HL-60 (cell line): ENCODE results near the gene TRDMT1.

ENCODE experiments used
- DNase-seq, 2 experiments: peaks; one replicate each; pipeline ENCODE4 v3.0.0-alpha.2; 2010 to 2020; ENCODE audit warnings: low read depth in 1 of 2, low spot score in 1 of 2
- H3K27ac ChIP-seq: fragments of 250-450 bp; sonication (Bioruptor Pico); replicated peaks from 2 replicates; pipeline ENCODE4 v1.5.1; 2020; ENCODE audit warnings: mild to moderate bottlenecking, moderate library complexity
- H3K27me3 ChIP-seq: fragments of 250-450 bp; sonication (Bioruptor Pico); 2 replicates; pipeline ENCODE4 v1.5.1; 2021; ENCODE audit warnings: mild to moderate bottlenecking, moderate library complexity; ENCODE audit not compliant: insufficient read depth, poor library complexity, severe bottlenecking
- H3K4me3 ChIP-seq: replicated peaks from 2 replicates; pipeline ENCODE4 v1.5.1; 2011; ENCODE audit warnings: mild to moderate bottlenecking, control low read depth, low read length; ENCODE audit not compliant: insufficient read depth
- GABPA ChIP-seq: IDR thresholded peaks from 2 replicates; pipeline ENCODE4 v1.6.1; 2012; ENCODE audit warnings: low read depth
- POLR2AphosphoS5 ChIP-seq: IDR thresholded peaks from 2 replicates; pipeline ENCODE4 v1.6.1; 2012; ENCODE audit warnings: low read depth
- SPI1 ChIP-seq: IDR thresholded peaks from 2 replicates; pipeline ENCODE4 v1.6.1; 2012; ENCODE audit warnings: low read depth, mild to moderate bottlenecking, borderline replicate concordance
- TF ChIP-seq, protein P1 (sequence below): IDR thresholded peaks from one replicate; pipeline ENCODE4 v1.5.1; 2011; ENCODE audit warnings: low read length, control low read depth, inconsistent platforms; ENCODE audit not compliant: insufficient read depth
- TF ChIP-seq, protein P2 (sequence below): IDR thresholded peaks from 2 replicates; pipeline ENCODE4 v1.6.1; 2012; ENCODE audit warnings: low read depth; ENCODE audit not compliant: insufficient replicate concordance

TRDMT1 gene

DNA sequence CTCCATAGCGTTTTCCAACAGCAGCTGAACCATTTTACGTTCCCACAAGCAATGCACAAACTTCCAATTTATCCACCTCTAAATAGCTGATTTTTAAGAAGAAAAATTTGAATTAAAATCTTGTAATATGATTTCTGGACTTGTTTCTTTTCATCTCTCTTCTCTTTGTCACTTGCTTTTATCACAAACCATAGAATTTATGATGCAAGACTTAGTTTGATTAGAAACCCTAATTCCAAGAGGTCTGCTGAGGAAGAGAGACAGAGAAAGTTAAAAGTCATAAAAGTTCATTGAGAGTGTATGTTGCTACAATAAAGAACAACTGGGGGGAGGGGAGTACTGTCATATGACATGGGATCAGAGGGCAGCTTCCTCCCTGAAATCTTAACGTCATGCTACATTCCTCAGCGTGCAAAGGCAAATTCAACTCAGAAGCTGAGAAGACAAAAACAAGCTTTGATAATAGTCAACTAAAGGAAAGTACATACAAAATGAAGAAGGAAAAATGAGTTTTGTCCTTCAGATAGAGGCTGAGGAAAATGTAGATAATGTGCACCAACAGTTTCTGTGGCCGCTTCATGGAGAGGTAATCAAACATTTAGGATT lies 53.5 kb downstream of the TRDMT1 start:
- no peak for DNase-seq
- TF ChIP-seq, protein P1, sequence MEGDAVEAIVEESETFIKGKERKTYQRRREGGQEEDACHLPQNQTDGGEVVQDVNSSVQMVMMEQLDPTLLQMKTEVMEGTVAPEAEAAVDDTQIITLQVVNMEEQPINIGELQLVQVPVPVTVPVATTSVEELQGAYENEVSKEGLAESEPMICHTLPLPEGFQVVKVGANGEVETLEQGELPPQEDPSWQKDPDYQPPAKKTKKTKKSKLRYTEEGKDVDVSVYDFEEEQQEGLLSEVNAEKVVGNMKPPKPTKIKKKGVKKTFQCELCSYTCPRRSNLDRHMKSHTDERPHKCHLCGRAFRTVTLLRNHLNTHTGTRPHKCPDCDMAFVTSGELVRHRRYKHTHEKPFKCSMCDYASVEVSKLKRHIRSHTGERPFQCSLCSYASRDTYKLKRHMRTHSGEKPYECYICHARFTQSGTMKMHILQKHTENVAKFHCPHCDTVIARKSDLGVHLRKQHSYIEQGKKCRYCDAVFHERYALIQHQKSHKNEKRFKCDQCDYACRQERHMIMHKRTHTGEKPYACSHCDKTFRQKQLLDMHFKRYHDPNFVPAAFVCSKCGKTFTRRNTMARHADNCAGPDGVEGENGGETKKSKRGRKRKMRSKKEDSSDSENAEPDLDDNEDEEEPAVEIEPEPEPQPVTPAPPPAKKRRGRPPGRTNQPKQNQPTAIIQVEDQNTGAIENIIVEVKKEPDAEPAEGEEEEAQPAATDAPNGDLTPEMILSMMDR: no peak
- TF ChIP-seq GABPA (no peak), SPI1 (no peak), POLR2AphosphoS5 (no peak)
- TF ChIP-seq, protein P2, sequence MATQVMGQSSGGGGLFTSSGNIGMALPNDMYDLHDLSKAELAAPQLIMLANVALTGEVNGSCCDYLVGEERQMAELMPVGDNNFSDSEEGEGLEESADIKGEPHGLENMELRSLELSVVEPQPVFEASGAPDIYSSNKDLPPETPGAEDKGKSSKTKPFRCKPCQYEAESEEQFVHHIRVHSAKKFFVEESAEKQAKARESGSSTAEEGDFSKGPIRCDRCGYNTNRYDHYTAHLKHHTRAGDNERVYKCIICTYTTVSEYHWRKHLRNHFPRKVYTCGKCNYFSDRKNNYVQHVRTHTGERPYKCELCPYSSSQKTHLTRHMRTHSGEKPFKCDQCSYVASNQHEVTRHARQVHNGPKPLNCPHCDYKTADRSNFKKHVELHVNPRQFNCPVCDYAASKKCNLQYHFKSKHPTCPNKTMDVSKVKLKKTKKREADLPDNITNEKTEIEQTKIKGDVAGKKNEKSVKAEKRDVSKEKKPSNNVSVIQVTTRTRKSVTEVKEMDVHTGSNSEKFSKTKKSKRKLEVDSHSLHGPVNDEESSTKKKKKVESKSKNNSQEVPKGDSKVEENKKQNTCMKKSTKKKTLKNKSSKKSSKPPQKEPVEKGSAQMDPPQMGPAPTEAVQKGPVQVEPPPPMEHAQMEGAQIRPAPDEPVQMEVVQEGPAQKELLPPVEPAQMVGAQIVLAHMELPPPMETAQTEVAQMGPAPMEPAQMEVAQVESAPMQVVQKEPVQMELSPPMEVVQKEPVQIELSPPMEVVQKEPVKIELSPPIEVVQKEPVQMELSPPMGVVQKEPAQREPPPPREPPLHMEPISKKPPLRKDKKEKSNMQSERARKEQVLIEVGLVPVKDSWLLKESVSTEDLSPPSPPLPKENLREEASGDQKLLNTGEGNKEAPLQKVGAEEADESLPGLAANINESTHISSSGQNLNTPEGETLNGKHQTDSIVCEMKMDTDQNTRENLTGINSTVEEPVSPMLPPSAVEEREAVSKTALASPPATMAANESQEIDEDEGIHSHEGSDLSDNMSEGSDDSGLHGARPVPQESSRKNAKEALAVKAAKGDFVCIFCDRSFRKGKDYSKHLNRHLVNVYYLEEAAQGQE: no peak
- Histone ChIP-seq H3K27me3 (no peaks in the 10 kb centered on the region), H3K27ac (no peak overlapping the region), H3K4me3 (no peak overlapping the region)

DNA sequence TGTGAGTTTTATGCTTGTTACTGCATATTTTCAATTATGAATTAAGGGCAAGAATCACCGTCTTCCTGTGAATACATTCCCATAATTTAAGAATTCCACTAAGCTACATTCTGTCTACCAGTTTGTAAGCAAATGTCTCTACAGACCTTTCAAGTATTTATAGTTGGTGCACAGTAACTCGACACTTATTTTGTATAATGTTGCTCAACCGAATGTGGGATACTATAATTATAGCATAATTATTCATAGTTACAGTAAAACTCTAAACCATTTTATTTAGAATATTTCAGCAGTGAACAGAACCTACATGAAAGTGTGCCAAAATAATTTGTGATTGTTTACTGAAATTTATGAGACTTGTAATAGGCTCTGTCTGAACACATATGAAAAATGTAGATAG lies 54.6 kb downstream of the TRDMT1 start:
- no peak for TF ChIP-seq POLR2AphosphoS5
- TF ChIP-seq, protein P1: no peak
- TF ChIP-seq SPI1: no peak
- no peak for TF ChIP-seq GABPA
- TF ChIP-seq, protein P2: no peak
- no peak for DNase-seq
- Histone ChIP-seq H3K27me3 (no peaks in the 10 kb centered on the region), H3K27ac (no peak overlapping the region), H3K4me3 (no peak overlapping the region)

DNA sequence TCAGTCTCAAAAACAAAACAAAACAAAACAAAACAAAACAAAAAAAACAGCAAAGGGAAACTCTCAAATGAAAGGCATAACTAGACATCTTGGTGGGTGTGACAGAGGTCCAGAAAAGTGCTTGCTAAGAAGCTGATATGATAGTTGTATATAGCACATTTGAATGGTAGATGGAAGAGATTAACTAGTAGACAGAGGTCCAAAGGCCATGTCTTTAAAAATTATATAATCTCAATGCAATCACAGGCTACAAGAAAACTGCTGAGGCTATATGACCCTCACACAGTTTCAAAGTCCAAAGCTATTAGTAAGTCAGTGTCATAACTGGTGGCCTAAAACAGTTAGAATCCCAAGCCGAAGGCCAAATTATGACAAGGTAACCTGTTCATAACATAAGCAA lies 56.2 kb downstream of the TRDMT1 start:
- DNase-seq: no peak
- Histone ChIP-seq H3K4me3 (no peak overlapping the region), H3K27me3 (no peaks in the 10 kb centered on the region), H3K27ac (no peak overlapping the region)
- TF ChIP-seq, protein P1: no peak
- TF ChIP-seq, protein P2: no peak
- TF ChIP-seq POLR2AphosphoS5 (no peak), SPI1 (no peak), GABPA (no peak)
